ENCODE measurements around the gene SRRM2. TPM values are rescaled to one million over a fixed set of nuclear protein-coding genes. Genes with fewer than 3 reads are reported as not detected.

Gene SRRM2
- total RNA-seq, 2 experiments from 2014 or later, result 501 to 511 TPM

- POLR2A ChIA-PET, result no interaction called here
- Mint-ChIP-seq H3K4me3 (no peak overlapping the region), H3K36me3 (ENCODE audit: low read depth) (no peaks in the 10 kb centered on the region), H3K4me1 (ENCODE audit: low read depth) (no peaks in the 10 kb centered on the region), H3K27me3 (ENCODE audit: low read depth) (peaks cover 2% of the 10 kb centered on the region), H3K27ac (no peak overlapping the region), H3K9me3 (ENCODE audit: insufficient read depth) (no peaks in the 10 kb centered on the region)
- CTCF ChIA-PET, result no interaction called here
- DNase-seq (no peak), ATAC-seq (no peak)
These were observed 17.5 kb upstream of the SRRM2 start for GRCh38 chr16:2734844-2735515.

GRCh38 chr16:2736476-2737237 lies 15.8 kb upstream of the SRRM2 start:
- Mint-ChIP-seq H3K4me1 (ENCODE audit: low read depth) (no peaks in the 10 kb centered on the region), H3K27ac (no peak overlapping the region), H3K9me3 (ENCODE audit: insufficient read depth) (no peaks in the 10 kb centered on the region), H3K36me3 (ENCODE audit: low read depth) (no peaks in the 10 kb centered on the region), H3K4me3 (no peak overlapping the region), H3K27me3 (ENCODE audit: low read depth) (peaks cover 2% of the 10 kb centered on the region)
- ChIA-PET POLR2A (no interaction called here), CTCF (no interaction called here)
- DNase-seq (no peak), ATAC-seq (no peak)

GRCh38 chr16:2737238-2737605 lies 15.2 kb upstream of the SRRM2 start:
- ATAC-seq (no peak), DNase-seq (no peak)
- H3K27ac Mint-ChIP-seq, result no peak overlapping the region
- no peak overlapping the region for H3K4me3 Mint-ChIP-seq
- CTCF ChIA-PET, result no interaction called here
- no peaks in the 10 kb centered on the region for H3K36me3 Mint-ChIP-seq (ENCODE audit: low read depth)
- POLR2A ChIA-PET, result no interaction called here
- H3K9me3 Mint-ChIP-seq (ENCODE audit: insufficient read depth), result no peaks in the 10 kb centered on the region
- peaks cover 2% of the 10 kb centered on the region for H3K27me3 Mint-ChIP-seq (ENCODE audit: low read depth)
- H3K4me1 Mint-ChIP-seq (ENCODE audit: low read depth), result no peaks in the 10 kb centered on the region

GRCh38 chr16:2737895-2738418 lies 14.5 kb upstream of the SRRM2 start:
- H3K4me3 Mint-ChIP-seq, result no peak overlapping the region
- H3K36me3 Mint-ChIP-seq (ENCODE audit: low read depth), result no peaks in the 10 kb centered on the region
- ChIA-PET CTCF (no interaction called here), POLR2A (no interaction called here)
- no peaks in the 10 kb centered on the region for H3K9me3 Mint-ChIP-seq (ENCODE audit: insufficient read depth)
- DNase-seq (no peak), ATAC-seq (no peak)
- H3K27ac Mint-ChIP-seq, result no peak overlapping the region
- no peaks in the 10 kb centered on the region for H3K4me1 Mint-ChIP-seq (ENCODE audit: low read depth)
- H3K27me3 Mint-ChIP-seq (ENCODE audit: low read depth), result peaks cover 2% of the 10 kb centered on the region

- DNase-seq, result no peak
- Mint-ChIP-seq H3K27ac (no peak overlapping the region), H3K4me1 (ENCODE audit: low read depth) (no peaks in the 10 kb centered on the region), H3K9me3 (ENCODE audit: insufficient read depth) (no peaks in the 10 kb centered on the region), H3K36me3 (ENCODE audit: low read depth) (no peaks in the 10 kb centered on the region), H3K4me3 (no peak overlapping the region), H3K27me3 (ENCODE audit: low read depth) (peaks cover 2% of the 10 kb centered on the region)
- CTCF ChIA-PET, result no interaction called here
- POLR2A ChIA-PET, result no interaction called here
- ATAC-seq, result no peak
These were observed 13.8 kb upstream of the SRRM2 start for GRCh38 chr16:2738615-2739014.

GRCh38 chr16:2739625-2740430 lies 12.6 kb upstream of the SRRM2 start:
- no peak for ATAC-seq
- ChIA-PET POLR2A (no interaction called here), CTCF (no interaction called here)
- no peak for DNase-seq
- Mint-ChIP-seq H3K4me3 (no peak overlapping the region), H3K27ac (no peak overlapping the region), H3K9me3 (ENCODE audit: insufficient read depth) (no peaks in the 10 kb centered on the region), H3K27me3 (ENCODE audit: low read depth) (peaks cover 3% of the 10 kb centered on the region), H3K4me1 (ENCODE audit: low read depth) (no peaks in the 10 kb centered on the region), H3K36me3 (ENCODE audit: low read depth) (no peaks in the 10 kb centered on the region)

GRCh38 chr16:2740476-2740875 lies 12.0 kb upstream of the SRRM2 start:
- H3K4me3 Mint-ChIP-seq, result no peak overlapping the region
- ChIA-PET POLR2A (no interaction called here), CTCF (no interaction called here)
- no peaks in the 10 kb centered on the region for H3K36me3 Mint-ChIP-seq (ENCODE audit: low read depth)
- H3K9me3 Mint-ChIP-seq (ENCODE audit: insufficient read depth), result no peaks in the 10 kb centered on the region
- DNase-seq (no peak), ATAC-seq (no peak)
- H3K4me1 Mint-ChIP-seq (ENCODE audit: low read depth), result no peaks in the 10 kb centered on the region
- peaks cover 2% of the 10 kb centered on the region for H3K27me3 Mint-ChIP-seq (ENCODE audit: low read depth)
- H3K27ac Mint-ChIP-seq, result no peak overlapping the region

GRCh38 chr16:2741168-2741567 lies 11.3 kb upstream of the SRRM2 start:
- no peaks in the 10 kb centered on the region for H3K4me1 Mint-ChIP-seq (ENCODE audit: low read depth)
- POLR2A ChIA-PET, result interaction anchor here (0.6 kb wide), 1 partner anchor 10 kb away, joined by 4 read pairs; no protein-coding TSS in a partner anchor
- no peaks in the 10 kb centered on the region for H3K36me3 Mint-ChIP-seq (ENCODE audit: low read depth)
- H3K4me3 Mint-ChIP-seq, result no peak overlapping the region
- no peak overlapping the region for H3K27ac Mint-ChIP-seq
- H3K27me3 Mint-ChIP-seq (ENCODE audit: low read depth), result peaks cover 2% of the 10 kb centered on the region
- CTCF ChIA-PET, result interaction anchor here (0.6 to 1.5 kb wide), 2 partner anchors 127 to 278 kb away, joined by 3 to 4 read pairs; no protein-coding TSS in a partner anchor
- ATAC-seq (no peak), DNase-seq (no peak)
- H3K9me3 Mint-ChIP-seq (ENCODE audit: insufficient read depth), result no peaks in the 10 kb centered on the region

- POLR2A ChIA-PET, result no interaction called here
- no peak for DNase-seq
- CTCF ChIA-PET, result interaction anchor here (1.5 kb wide), 1 partner anchor 126 kb away, joined by 4 read pairs; no protein-coding TSS in a partner anchor
- Mint-ChIP-seq H3K9me3 (ENCODE audit: insufficient read depth) (no peaks in the 10 kb centered on the region), H3K4me3 (no peak overlapping the region), H3K36me3 (ENCODE audit: low read depth) (no peaks in the 10 kb centered on the region), H3K27ac (no peak overlapping the region), H3K4me1 (ENCODE audit: low read depth) (no peaks in the 10 kb centered on the region), H3K27me3 (ENCODE audit: low read depth) (peaks cover 2% of the 10 kb centered on the region)
- no peak for ATAC-seq
These were observed 10.0 kb upstream of the SRRM2 start for GRCh38 chr16:2742323-2743006.

GRCh38 chr16:2743007-2743810 lies 9.2 kb upstream of the SRRM2 start:
- Mint-ChIP-seq H3K36me3 (ENCODE audit: low read depth) (no peaks in the 10 kb centered on the region), H3K9me3 (ENCODE audit: insufficient read depth) (no peaks in the 10 kb centered on the region), H3K27me3 (ENCODE audit: low read depth) (peaks cover 2% of the 10 kb centered on the region), H3K4me3 (no peak overlapping the region), H3K27ac (no peak overlapping the region), H3K4me1 (ENCODE audit: low read depth) (no peaks in the 10 kb centered on the region)
- DNase-seq, result no peak
- no peak for ATAC-seq
- ChIA-PET CTCF (no interaction called here), POLR2A (no interaction called here)

- POLR2A ChIA-PET, result interaction anchor here (0.8 kb wide), 1 partner anchor 783 kb away, joined by 3 read pairs; no protein-coding TSS in a partner anchor
These were observed 7.7 kb upstream of the SRRM2 start for GRCh38 chr16:2744711-2745110.

More at GRCh38 chr16:2744711-2745110, 7.7 kb upstream of the SRRM2 start:
- Mint-ChIP-seq H3K4me3 (no peak overlapping the region), H3K9me3 (ENCODE audit: insufficient read depth) (no peaks in the 10 kb centered on the region), H3K27me3 (ENCODE audit: low read depth) (peaks cover 2% of the 10 kb centered on the region), H3K36me3 (ENCODE audit: low read depth) (peaks cover 3% of the 10 kb centered on the region), H3K4me1 (ENCODE audit: low read depth) (peaks cover 5% of the 10 kb centered on the region), H3K27ac (no peak overlapping the region)
- ATAC-seq (no peak), DNase-seq (no peak)
- CTCF ChIA-PET, result no interaction called here
